LHCN-M2 (cell line): ENCODE measurements around the gene TEK. TPM values are rescaled to one million over a fixed set of nuclear protein-coding genes. Genes with fewer than 3 reads are reported as not detected.

Source experiments
- DNase-seq: peaks from one replicate; pipeline ENCODE4 v3.0.0-alpha.2; 2012; ENCODE audit warnings: low read depth
- total RNA-seq: library from RNA; depleted of rRNA; stranded (reverse); fragments of >200 nt; gene quantifications from 2 replicates; pipeline ENCODE4 v1.2.3, GENCODE V29; 2014

Gene TEK
- total RNA-seq, 1 experiment from 2014 or later, result 3.3 TPM

GRCh38 chr9:27179245-27179865, 70.3 kb downstream of the TEK start:
- DNase-seq, result peak; percentile 63

DNA sequence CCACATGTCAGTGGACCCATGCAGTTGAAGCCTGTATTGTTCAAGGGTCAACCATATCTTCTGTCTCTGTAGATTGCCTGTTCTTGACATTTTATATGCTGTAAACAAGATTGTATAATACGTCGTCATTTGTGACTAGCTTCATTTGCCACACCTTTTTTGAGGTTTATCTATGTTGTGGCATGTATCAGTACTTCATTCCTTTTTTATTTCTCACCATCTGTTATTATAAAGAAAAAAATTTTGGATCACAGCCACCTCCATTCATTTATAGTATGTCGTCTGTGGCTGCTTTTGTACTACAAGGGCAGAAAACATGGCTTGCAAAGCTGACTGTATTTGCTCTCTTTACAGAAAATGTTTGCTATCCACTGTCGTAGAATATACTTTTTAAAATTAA, 72.4 kb downstream of the TEK start:
- DNase-seq, result peak; percentile 83

DNA sequence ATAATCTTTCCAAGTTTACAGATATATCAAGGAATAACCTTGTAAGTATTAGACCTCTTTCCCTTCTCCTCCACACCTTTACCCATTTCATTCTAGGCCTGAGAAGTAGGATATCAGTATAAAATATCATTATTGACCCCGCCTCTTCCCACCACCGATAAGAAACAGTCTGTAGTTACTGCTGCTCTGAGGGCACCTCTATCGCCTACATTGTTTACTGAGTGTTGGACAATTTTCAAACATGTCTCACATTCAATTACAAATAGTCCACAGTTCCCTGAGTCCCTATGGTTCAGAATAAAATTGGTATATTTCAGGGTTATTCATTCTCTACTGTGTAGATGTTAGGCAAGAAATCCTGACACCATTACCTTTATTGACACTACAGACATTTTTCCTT, 73.4 kb downstream of the TEK start:
- no peak for DNase-seq

DNA sequence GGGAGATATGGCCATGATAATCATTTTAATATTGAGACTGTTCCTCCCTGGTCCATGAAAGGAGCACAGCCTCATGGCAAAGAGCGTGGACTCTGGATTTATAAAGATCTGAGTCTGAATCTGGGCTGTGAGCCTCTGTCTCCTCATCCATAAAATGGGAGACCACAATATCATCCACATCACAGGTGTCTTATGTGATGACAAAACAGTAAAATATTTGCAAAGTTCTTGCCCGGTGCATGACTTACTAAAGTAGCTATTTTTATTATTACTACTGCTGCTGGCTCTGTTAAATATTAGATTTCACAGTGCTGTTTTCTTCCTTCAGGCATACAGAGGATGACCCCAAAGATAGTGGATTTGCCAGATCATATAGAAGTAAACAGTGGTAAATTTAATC, 74.1 kb downstream of the TEK start:
- DNase-seq, result no peak

DNA sequence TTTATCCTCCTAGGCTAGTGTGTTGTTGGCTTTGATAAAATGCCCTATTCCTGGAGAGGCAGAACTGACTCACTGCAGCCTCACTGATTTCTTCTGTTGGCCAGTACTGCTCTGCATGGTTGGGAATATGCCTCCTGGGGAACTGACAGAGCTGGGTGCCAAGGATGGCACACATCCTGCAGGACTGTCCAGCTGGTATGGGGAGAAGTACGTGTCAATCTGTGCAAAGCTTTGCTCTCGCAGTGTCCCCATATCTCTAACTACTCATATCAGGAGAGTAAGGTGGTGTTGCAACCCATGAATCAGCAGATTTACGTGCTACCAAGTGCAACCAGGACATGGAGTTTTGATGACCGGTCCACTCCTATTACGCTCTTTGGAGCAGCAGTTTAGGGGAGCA, 74.7 kb downstream of the TEK start:
- DNase-seq, result peak; percentile 59

- DNase-seq, result no peak
Measured at GRCh38 chr9:27184556-27185351, 75.7 kb downstream of the TEK start.

GRCh38 chr9:27188426-27188825, 79.4 kb downstream of the TEK start:
- no peak for DNase-seq

DNA sequence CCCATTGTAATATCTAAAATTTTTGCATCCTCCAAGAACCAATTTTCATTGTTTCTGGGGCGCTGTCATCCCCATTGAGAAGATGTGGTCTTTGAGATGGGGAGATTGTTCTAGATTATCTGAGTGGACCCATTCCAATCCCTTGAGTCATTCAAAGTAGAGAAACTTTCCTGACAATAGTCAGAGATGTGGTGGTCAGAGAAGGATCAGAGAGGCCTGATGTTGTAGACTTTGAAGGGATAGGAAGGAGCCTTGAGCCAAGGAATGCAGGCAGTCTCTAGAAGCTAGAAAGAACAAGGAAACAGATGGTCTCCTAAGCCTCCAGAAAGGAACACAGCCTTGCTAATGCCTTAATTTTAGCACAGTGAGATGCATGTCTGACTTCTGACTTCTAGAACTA, 80.4 kb downstream of the TEK start:
- no peak for DNase-seq

DNA sequence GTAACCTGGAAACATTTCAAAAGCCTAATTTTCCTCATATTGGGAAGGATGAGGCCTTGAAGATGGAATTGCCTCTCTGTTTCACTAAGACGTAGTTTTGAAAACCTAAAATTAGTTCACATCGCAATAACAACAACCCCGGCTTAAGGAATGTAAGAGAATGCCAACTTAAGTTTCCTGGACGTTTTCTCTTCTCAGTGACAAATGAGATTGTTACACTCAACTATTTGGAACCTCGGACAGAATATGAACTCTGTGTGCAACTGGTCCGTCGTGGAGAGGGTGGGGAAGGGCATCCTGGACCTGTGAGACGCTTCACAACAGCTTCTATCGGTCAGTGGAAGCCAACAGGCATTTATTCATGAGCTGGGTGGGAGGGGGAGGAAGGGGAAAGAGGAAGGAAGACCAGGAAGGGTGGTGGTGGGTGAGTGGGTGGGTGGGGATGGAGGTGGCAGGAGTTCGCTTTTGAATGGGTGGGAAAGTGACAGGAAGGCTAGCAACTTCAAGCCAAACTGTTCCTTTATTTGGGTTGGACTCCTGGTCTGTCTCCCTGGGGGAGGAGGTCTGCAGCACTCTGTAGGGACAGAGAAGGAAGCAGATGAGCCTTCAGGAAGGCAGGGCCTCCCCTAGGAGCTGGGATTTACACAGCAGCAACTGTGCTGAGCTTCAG, 83.4 kb downstream of the TEK start:
- no peak for DNase-seq

DNA sequence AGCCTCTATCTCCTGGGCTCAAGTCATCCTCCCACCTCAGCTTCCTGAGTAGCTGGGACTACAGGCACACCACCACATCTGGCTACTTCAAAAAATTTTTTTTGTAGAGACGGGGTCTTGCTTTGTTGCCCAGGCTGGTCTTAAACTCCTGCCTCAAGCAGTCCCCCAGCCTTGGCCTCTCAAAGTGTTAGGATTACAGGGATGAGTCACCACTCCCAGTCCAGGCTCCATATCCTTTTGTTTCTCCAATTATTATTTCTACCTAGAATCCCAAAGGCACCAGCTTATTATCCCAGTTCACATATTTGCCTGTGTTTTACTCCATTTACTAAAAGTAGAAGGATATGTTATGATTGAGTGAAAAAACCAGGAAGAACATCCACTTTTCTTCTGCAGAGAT, 84.9 kb downstream of the TEK start:
- DNase-seq, result no peak

GRCh38 chr9:27194401-27195091, 85.5 kb downstream of the TEK start:
- peak; percentile 93 for DNase-seq

DNA sequence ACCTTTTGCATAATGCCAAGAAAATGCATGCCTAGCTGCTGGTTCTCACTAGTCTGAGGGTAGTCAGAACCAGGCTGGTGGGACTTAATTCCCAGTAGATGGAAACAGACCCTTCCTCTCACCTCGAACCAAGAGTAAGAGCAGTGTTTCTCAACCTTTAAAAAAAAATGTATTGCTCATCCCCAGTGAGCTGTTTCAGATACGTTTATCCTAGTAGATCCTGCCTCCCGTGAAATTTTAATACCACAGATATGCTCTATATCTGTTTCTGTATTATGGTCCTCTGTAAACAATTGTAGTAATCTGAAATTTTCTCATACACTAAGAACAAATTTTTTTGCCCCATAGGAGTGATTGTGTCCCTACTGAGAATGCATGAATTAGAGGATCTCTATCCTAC, 86.2 kb downstream of the TEK start:
- DNase-seq, result no peak

DNA sequence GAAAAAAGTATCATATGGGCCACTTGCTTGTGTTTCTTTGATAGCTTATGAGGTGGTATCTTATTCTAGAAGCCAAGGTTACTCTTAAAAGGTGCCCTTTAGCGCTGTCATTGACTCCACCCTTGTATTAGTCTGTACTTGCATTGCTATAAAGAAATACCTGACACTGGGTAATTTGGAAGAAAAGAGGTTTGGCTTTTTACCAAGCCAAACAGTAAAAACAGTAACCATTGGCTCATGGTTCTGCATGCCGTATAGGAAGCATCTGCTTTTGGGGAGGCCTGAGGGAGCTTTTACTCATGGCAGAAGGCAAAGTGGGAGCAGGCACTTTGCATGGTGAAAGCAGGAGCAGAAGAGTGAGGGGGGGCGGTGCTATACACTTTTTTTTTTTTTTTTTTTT, 87.4 kb downstream of the TEK start:
- DNase-seq, result no peak

DNA sequence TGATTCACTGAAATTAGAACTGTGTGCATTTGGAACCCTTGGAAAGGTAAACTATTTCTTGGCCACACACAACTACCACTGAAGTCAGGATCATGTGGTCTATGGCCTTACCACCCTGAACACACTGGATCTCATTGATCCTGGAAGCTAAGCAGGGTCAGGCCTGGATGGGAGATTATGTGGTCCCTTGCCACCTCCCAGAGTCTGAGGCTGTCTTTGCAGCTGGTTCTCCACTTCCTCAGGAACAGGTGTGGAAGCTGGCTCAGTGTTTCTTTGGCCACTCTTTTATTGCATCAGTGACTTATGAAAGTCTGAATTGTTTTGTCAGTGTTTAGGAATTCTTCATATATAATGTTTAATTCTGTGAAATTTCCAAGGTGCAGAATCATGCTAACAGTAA, 89.2 kb downstream of the TEK start:
- DNase-seq, result peak; percentile 81

GRCh38 chr9:27202056-27202455, 93.0 kb downstream of the TEK start:
- DNase-seq, result no peak

GRCh38 chr9:27203783-27204182, 94.8 kb downstream of the TEK start:
- no peak for DNase-seq

DNA sequence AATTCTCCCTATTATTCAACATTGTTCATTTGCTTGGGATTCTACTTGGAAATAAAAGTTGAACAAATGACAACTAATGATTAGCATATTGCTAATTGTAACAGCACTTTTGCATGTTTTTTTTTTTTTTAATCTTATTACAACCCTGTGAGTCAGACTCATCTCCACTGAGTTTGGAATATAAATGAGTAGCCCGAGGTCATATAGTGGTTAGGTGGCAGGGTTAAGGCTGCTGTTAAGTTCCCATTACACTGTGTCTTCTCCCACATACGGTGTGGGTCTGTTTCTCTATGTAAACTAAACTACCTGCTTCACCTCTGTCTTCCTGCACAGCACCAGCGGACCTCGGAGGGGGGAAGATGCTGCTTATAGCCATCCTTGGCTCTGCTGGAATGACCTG, 95.6 kb downstream of the TEK start:
- peak; percentile 45 for DNase-seq

DNA sequence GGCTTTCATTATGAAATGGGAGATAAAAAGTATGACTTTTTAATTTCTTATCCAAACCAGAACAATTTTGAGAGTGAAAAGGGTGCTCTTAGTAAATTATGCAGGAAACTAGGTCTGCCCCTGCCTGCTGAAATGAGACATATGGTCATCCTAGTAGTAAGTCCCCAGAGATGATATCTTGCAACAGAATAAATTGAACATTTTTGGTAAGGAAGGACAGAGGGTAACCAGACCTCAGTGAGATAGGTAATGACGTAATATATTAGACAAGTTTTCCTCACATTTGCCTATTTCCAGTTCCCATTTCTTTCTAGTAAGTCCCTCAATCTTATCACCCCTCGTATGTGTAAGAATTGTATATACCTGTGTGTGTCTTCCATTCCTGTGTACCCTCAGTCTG, 96.2 kb downstream of the TEK start:
- no peak for DNase-seq

- no peak for DNase-seq
Measured at GRCh38 chr9:27206041-27206440, 97.0 kb downstream of the TEK start.

GRCh38 chr9:27209034-27209433, 100.0 kb downstream of the TEK start:
- no peak for DNase-seq

DNA sequence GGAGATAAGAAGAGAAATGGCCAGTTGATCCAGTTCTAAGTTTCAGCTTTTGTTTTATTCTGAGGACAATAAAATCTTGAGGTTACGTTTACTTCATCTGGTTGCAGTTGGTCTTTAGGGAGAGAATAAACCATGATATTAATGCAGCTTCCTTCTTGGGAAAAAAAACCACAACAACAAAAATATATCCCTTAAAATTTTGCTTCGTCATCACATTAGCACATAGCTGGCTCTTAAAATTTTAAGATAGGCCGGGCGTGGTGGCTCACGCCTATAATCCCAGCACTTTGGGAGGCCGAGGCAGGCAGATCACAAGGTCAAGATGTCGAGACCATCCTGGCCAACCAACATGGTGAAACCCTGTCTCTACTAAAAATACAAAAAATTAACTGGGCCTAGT, 101.6 kb downstream of the TEK start:
- no peak for DNase-seq

GRCh38 chr9:27212191-27212590, 103.2 kb downstream of the TEK start:
- no peak for DNase-seq
